GM23338 (cell line): ENCODE data around the gene ZC2HC1B. TPM values are rescaled to one million over a fixed set of nuclear protein-coding genes. Genes with fewer than 3 reads are reported as not detected.

ENCODE experiments used
- ATAC-seq: fragments of 200-7000 bp; cut with Tn5 transposase; 3 replicates; pipeline ENCODE4 v1.9.1; 2020
- DNase-seq: peaks from one replicate; pipeline ENCODE4 v3.0.0-alpha.2; 2015; ENCODE audit warnings: low spot score
- H2AFZ ChIP-seq: fragments of 200-600 bp; sonication (generic); 2 replicates; pipeline ENCODE4 v1.8.0; 2016; ENCODE audit warnings: antibody characterized with exemption, mild to moderate bottlenecking, moderate library complexity
- H3F3A ChIP-seq: fragments of 200-600 bp; sonication (generic); replicated peaks from 2 replicates; pipeline ENCODE4 v1.8.0; 2017; ENCODE audit warnings: antibody characterized with exemption, mixed run types, low read depth
- H3K27ac ChIP-seq: fragments of 200-600 bp; sonication (generic); 2 replicates; pipeline ENCODE4 v1.6.1; 2016; ENCODE audit warnings: low read depth
- H3K27me3 ChIP-seq: fragments of 200-600 bp; sonication (generic); 2 replicates; pipeline ENCODE4 v1.8.0; 2016; ENCODE audit warnings: mild to moderate bottlenecking, mixed run types, moderate library complexity; ENCODE audit not compliant: insufficient read depth
- H3K36me3 ChIP-seq: fragments of 200-600 bp; sonication (generic); 2 replicates; pipeline ENCODE4 v1.8.0; 2016; ENCODE audit warnings: mild to moderate bottlenecking; ENCODE audit not compliant: insufficient read depth
- H3K4me1 ChIP-seq: fragments of 200-600 bp; sonication (generic); 2 replicates; pipeline ENCODE4 v1.8.0; 2016; ENCODE audit warnings: mild to moderate bottlenecking, moderate library complexity; ENCODE audit not compliant: insufficient read depth
- H3K4me2 ChIP-seq: fragments of 200-600 bp; sonication (generic); 2 replicates; pipeline ENCODE4 v1.7.1; 2017; ENCODE audit warnings: mixed run types
- H3K4me3 ChIP-seq: fragments of 200-600 bp; sonication (generic); 2 replicates; pipeline ENCODE4 v1.6.1; 2016; ENCODE audit warnings: mixed run types
- H3K79me2 ChIP-seq: fragments of 200-600 bp; sonication (generic); replicated peaks from 2 replicates; pipeline ENCODE4 v1.8.0; 2017; ENCODE audit warnings: mild to moderate bottlenecking; ENCODE audit not compliant: insufficient read depth
- H3K9me2 ChIP-seq: fragments of 200-600 bp; sonication (generic); 2 replicates; pipeline ENCODE4 v1.8.0; 2017; ENCODE audit not compliant: insufficient read depth
- H4K20me1 ChIP-seq: fragments of 200-600 bp; sonication (generic); replicated peaks from 2 replicates; pipeline ENCODE4 v1.8.0; 2017; ENCODE audit warnings: mild to moderate bottlenecking; ENCODE audit not compliant: insufficient read depth
- H3K27ac Mint-ChIP-seq: 2 replicates; pipeline ENCODE4 v1.8.0; 2020; ENCODE audit warnings: inconsistent platforms, mild to moderate bottlenecking, moderate library complexity, mixed read lengths
- H3K27me3 Mint-ChIP-seq: 3 replicates; pipeline ENCODE4 v1.8.0; 2022; ENCODE audit warnings: low read depth, mild to moderate bottlenecking, moderate library complexity, mixed read lengths, inconsistent platforms; ENCODE audit not compliant: insufficient read depth, poor library complexity
- H3K36me3 Mint-ChIP-seq: 3 replicates; pipeline ENCODE4 v1.8.0; 2021; ENCODE audit warnings: low read depth, mild to moderate bottlenecking, inconsistent platforms, moderate library complexity, mixed read lengths
- H3K4me1 Mint-ChIP-seq: 3 replicates; pipeline ENCODE4 v1.8.0; 2020; ENCODE audit warnings: mild to moderate bottlenecking, inconsistent platforms, mixed read lengths
- H3K4me3 Mint-ChIP-seq: 3 replicates; pipeline ENCODE4 v1.8.0; 2021; ENCODE audit warnings: moderate library complexity, mild to moderate bottlenecking, inconsistent platforms, mixed read lengths
- H3K9me3 Mint-ChIP-seq: 3 replicates; pipeline ENCODE4 v1.8.0; 2020; ENCODE audit warnings: moderate library complexity, mild to moderate bottlenecking, inconsistent platforms, mixed read lengths
- CTCF ChIP-seq, 2 experiments: fragments of 200-600 bp in 1 of 2; sonication (generic) in 1 of 2; conservative IDR thresholded peaks; 2 replicates each; pipeline versions ENCODE4 v1.5.1 to v1.6.1; 2016 to 2017; ENCODE audit warnings: antibody characterized with exemption in 2 of 2, low read depth in 2 of 2, mild to moderate bottlenecking in 2 of 2, moderate library complexity in 1 of 2
- EZH2 ChIP-seq: fragments of 200-600 bp; sonication (generic); IDR thresholded peaks from one replicate; pipeline ENCODE4 v1.8.0; 2017; ENCODE audit warnings: antibody characterized with exemption, mild to moderate bottlenecking, low read depth; ENCODE audit not compliant: unreplicated experiment
- EZH2phosphoT487 ChIP-seq: fragments of 200-600 bp; sonication (generic); IDR thresholded peaks from one replicate; pipeline ENCODE4 v1.8.1; 2018; ENCODE audit warnings: antibody characterized with exemption; ENCODE audit not compliant: unreplicated experiment
- JUNB ChIP-seq: IDR thresholded peaks from one replicate; pipeline ENCODE4 v1.6.1; 2016; ENCODE audit warnings: antibody characterized with exemption; ENCODE audit not compliant: unreplicated experiment
- NANOG ChIP-seq: IDR thresholded peaks from 2 replicates; pipeline ENCODE4 v1.6.1; 2016; ENCODE audit warnings: antibody characterized with exemption, borderline replicate concordance
- POLR2AphosphoS5 ChIP-seq: IDR thresholded peaks from 2 replicates; pipeline ENCODE4 v1.6.1; 2016; ENCODE audit warnings: antibody characterized with exemption, low read depth
- STAT1 ChIP-seq: IDR thresholded peaks from one replicate; pipeline ENCODE4 v1.6.1; 2016; ENCODE audit warnings: antibody characterized with exemption; ENCODE audit not compliant: unreplicated experiment
- ZNF114 ChIP-seq: fragments of 250-450 bp; sonication (Bioruptor Pico); IDR thresholded peaks from 2 replicates; pipeline ENCODE4 v1.5.0; 2020; ENCODE audit warnings: mild to moderate bottlenecking, moderate library complexity
- ZNF331 ChIP-seq: fragments of 250-450 bp; sonication (Bioruptor Pico); IDR thresholded peaks from 2 replicates; pipeline ENCODE4 v1.5.0; 2020; ENCODE audit warnings: low read depth, mild to moderate bottlenecking, moderate library complexity
- polyA plus RNA-seq: library from polyadenylated mRNA; unstranded; fragments of >200 nt; fragmentation: Nextera tagmentation; extraction: Ambion mirVana; gene quantifications from 2 replicates; pipeline ENCODE4 v1.2.1, GENCODE V29; 2016
- total RNA-seq: library from RNA; depleted of rRNA; stranded (reverse); fragments of >200 nt; shearing (Covaris generic); gene quantifications from 2 replicates; pipeline ENCODE4 v1.2.3, GENCODE V29; 2014
- TF ChIP-seq, protein P1 (sequence below): fragments of 250-450 bp; sonication (Bioruptor Pico); IDR thresholded peaks from 2 replicates; pipeline ENCODE4 v1.5.0; 2020; ENCODE audit warnings: mild to moderate bottlenecking, moderate library complexity
- TF ChIP-seq, protein P2 (sequence below): IDR thresholded peaks from one replicate; pipeline ENCODE4 v1.6.1; 2018; ENCODE audit warnings: antibody characterized with exemption; ENCODE audit not compliant: unreplicated experiment
- TF ChIP-seq, protein P3 (sequence below): IDR thresholded peaks from 2 replicates; pipeline ENCODE4 v1.6.1; 2016; ENCODE audit warnings: antibody characterized with exemption

ZC2HC1B gene
- total and polyA plus RNA-seq, 2 experiments from 2014 or later, result not detected

- no peak for ATAC-seq
- H3K4me1 ChIP-seq, result 0 out of 2 replicates have a peak, but pooled peaks cover 4% of the 10 kb centered on the region
- H3K36me3 Mint-ChIP-seq, result no peaks in the 10 kb centered on the region
- 0 out of 2 replicates have a peak, but pooled peaks cover 3% of the 10 kb centered on the region for H4K20me1 ChIP-seq
- H3K36me3 ChIP-seq, result no peaks in the 10 kb centered on the region
- H3K27me3 Mint-ChIP-seq, result peaks cover 7% of the 10 kb centered on the region
- H3K9me3 Mint-ChIP-seq, result no peaks in the 10 kb centered on the region; the same call in 2 of the 3 replicates
- no peak overlapping the region for H3K27ac ChIP-seq
- H3K79me2 ChIP-seq, result no peaks in the 10 kb centered on the region
- no peak overlapping the region for H3K4me3 Mint-ChIP-seq
- no peak overlapping the region for H3K4me3 ChIP-seq
- peaks cover 97% of the 10 kb centered on the region for H3K27me3 ChIP-seq
- H3K4me1 Mint-ChIP-seq, result no peaks in the 10 kb centered on the region
- H2AFZ ChIP-seq, result no peak overlapping the region
- no peak overlapping the region for H3K27ac Mint-ChIP-seq
- TF ChIP-seq, protein P1, sequence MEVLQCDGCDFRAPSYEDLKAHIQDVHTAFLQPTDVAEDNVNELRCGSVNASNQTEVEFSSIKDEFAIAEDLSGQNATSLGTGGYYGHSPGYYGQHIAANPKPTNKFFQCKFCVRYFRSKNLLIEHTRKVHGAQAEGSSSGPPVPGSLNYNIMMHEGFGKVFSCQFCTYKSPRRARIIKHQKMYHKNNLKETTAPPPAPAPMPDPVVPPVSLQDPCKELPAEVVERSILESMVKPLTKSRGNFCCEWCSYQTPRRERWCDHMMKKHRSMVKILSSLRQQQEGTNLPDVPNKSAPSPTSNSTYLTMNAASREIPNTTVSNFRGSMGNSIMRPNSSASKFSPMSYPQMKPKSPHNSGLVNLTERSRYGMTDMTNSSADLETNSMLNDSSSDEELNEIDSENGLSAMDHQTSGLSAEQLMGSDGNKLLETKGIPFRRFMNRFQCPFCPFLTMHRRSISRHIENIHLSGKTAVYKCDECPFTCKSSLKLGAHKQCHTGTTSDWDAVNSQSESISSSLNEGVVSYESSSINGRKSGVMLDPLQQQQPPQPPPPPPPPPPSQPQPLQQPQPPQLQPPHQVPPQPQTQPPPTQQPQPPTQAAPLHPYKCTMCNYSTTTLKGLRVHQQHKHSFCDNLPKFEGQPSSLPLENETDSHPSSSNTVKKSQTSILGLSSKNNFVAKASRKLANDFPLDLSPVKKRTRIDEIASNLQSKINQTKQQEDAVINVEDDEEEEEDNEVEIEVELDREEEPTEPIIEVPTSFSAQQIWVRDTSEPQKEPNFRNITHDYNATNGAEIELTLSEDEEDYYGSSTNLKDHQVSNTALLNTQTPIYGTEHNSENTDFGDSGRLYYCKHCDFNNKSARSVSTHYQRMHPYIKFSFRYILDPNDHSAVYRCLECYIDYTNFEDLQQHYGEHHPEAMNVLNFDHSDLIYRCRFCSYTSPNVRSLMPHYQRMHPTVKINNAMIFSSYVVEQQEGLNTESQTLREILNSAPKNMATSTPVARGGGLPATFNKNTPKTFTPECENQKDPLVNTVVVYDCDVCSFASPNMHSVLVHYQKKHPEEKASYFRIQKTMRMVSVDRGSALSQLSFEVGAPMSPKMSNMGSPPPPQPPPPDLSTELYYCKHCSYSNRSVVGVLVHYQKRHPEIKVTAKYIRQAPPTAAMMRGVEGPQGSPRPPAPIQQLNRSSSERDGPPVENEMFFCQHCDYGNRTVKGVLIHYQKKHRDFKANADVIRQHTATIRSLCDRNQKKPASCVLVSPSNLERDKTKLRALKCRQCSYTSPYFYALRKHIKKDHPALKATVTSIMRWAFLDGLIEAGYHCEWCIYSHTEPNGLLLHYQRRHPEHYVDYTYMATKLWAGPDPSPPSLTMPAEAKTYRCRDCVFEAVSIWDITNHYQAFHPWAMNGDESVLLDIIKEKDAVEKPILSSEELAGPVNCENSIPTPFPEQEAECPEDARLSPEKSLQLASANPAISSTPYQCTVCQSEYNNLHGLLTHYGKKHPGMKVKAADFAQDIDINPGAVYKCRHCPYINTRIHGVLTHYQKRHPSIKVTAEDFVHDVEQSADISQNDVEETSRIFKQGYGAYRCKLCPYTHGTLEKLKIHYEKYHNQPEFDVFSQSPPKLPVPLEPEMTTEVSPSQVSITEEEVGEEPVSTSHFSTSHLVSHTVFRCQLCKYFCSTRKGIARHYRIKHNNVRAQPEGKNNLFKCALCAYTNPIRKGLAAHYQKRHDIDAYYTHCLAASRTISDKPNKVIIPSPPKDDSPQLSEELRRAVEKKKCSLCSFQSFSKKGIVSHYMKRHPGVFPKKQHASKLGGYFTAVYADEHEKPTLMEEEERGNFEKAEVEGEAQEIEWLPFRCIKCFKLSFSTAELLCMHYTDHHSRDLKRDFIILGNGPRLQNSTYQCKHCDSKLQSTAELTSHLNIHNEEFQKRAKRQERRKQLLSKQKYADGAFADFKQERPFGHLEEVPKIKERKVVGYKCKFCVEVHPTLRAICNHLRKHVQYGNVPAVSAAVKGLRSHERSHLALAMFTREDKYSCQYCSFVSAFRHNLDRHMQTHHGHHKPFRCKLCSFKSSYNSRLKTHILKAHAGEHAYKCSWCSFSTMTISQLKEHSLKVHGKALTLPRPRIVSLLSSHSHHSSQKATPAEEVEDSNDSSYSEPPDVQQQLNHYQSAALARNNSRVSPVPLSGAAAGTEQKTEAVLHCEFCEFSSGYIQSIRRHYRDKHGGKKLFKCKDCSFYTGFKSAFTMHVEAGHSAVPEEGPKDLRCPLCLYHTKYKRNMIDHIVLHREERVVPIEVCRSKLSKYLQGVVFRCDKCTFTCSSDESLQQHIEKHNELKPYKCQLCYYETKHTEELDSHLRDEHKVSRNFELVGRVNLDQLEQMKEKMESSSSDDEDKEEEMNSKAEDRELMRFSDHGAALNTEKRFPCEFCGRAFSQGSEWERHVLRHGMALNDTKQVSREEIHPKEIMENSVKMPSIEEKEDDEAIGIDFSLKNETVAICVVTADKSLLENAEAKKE (CRISPR knock-in tag), result no peak
- TF ChIP-seq ZNF331, result no peak
- no peak for TF ChIP-seq EZH2
- TF ChIP-seq EZH2phosphoT487, result no peak
- TF ChIP-seq JUNB, result no peak
- TF ChIP-seq, protein P2, sequence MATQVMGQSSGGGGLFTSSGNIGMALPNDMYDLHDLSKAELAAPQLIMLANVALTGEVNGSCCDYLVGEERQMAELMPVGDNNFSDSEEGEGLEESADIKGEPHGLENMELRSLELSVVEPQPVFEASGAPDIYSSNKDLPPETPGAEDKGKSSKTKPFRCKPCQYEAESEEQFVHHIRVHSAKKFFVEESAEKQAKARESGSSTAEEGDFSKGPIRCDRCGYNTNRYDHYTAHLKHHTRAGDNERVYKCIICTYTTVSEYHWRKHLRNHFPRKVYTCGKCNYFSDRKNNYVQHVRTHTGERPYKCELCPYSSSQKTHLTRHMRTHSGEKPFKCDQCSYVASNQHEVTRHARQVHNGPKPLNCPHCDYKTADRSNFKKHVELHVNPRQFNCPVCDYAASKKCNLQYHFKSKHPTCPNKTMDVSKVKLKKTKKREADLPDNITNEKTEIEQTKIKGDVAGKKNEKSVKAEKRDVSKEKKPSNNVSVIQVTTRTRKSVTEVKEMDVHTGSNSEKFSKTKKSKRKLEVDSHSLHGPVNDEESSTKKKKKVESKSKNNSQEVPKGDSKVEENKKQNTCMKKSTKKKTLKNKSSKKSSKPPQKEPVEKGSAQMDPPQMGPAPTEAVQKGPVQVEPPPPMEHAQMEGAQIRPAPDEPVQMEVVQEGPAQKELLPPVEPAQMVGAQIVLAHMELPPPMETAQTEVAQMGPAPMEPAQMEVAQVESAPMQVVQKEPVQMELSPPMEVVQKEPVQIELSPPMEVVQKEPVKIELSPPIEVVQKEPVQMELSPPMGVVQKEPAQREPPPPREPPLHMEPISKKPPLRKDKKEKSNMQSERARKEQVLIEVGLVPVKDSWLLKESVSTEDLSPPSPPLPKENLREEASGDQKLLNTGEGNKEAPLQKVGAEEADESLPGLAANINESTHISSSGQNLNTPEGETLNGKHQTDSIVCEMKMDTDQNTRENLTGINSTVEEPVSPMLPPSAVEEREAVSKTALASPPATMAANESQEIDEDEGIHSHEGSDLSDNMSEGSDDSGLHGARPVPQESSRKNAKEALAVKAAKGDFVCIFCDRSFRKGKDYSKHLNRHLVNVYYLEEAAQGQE, result no peak
- TF ChIP-seq POLR2AphosphoS5, result no peak
- TF ChIP-seq CTCF (conservative IDR thresholded peaks at IDR 0.05; ENCODE audit: low read depth in 2 of 2), result no peak
- TF ChIP-seq NANOG, result no peak
- no peak for TF ChIP-seq STAT1
- TF ChIP-seq ZNF114 (CRISPR knock-in tag), result no peak
- TF ChIP-seq, protein P3, sequence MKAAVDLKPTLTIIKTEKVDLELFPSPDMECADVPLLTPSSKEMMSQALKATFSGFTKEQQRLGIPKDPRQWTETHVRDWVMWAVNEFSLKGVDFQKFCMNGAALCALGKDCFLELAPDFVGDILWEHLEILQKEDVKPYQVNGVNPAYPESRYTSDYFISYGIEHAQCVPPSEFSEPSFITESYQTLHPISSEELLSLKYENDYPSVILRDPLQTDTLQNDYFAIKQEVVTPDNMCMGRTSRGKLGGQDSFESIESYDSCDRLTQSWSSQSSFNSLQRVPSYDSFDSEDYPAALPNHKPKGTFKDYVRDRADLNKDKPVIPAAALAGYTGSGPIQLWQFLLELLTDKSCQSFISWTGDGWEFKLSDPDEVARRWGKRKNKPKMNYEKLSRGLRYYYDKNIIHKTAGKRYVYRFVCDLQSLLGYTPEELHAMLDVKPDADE, result no peak
- H3K9me2 ChIP-seq, result no peaks in the 10 kb centered on the region
- no peak overlapping the region for H3K4me2 ChIP-seq
- no peaks in the 10 kb centered on the region for H3F3A ChIP-seq
- DNase-seq, result no peak
Observed at GRCh38 chr6:143982968-143983367, 118.7 kb downstream of the ZC2HC1B start.
